GM12873 (cell line): Measurements from ENCODE around the gene MB.

Experiments used
- TF ChIP-seq, protein P1 (sequence below): IDR thresholded peaks from 2 replicates; pipeline ENCODE4 v1.5.1; 2012; ENCODE audit warnings: low read depth, mild to moderate bottlenecking, moderate library complexity, low read length, control low read depth; ENCODE audit not compliant: insufficient read depth; ENCODE audit errors: missing control alignments

Gene MB

GRCh38 chr22:35592418-35592967 lies 24.6 kb downstream of the MB start:
- TF ChIP-seq, protein P1, sequence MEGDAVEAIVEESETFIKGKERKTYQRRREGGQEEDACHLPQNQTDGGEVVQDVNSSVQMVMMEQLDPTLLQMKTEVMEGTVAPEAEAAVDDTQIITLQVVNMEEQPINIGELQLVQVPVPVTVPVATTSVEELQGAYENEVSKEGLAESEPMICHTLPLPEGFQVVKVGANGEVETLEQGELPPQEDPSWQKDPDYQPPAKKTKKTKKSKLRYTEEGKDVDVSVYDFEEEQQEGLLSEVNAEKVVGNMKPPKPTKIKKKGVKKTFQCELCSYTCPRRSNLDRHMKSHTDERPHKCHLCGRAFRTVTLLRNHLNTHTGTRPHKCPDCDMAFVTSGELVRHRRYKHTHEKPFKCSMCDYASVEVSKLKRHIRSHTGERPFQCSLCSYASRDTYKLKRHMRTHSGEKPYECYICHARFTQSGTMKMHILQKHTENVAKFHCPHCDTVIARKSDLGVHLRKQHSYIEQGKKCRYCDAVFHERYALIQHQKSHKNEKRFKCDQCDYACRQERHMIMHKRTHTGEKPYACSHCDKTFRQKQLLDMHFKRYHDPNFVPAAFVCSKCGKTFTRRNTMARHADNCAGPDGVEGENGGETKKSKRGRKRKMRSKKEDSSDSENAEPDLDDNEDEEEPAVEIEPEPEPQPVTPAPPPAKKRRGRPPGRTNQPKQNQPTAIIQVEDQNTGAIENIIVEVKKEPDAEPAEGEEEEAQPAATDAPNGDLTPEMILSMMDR: no peak

DNA sequence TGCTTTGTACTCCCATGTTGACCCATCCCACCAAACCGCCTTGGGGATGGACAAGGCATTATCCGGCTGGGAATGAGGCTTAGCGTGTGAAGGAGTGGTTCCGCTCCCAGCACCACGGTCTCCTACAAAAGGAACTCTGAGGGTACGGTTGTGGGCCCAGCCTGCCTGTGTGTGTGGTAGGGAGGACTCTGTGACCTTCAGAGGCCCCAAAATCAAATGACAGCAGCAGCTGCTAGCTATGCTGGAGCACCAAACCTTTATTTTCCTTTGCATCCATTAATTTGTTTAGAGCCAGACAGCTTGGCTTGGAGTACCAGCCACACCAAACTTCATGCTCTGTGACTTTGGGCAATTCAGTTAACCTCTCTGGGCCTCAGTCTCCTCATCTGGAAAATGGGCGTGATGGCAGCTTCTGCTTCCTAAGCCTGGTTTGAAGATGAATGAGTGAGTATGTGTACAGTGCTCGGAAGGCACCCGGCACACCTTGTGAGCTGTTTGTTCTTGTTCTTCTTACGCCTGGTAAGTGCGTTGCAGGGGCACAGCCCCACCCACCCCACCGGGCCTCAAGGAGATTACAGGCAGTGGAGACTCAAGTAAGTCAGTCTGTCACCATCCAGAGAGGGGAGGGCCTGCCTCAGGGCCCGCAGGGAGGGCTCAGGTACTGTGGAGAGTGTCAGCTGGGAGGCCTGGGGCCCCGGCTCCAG lies 25.3 kb downstream of the MB start:
- TF ChIP-seq, protein P1: no peak

GRCh38 chr22:35590634-35591295 lies 26.4 kb downstream of the MB start:
- TF ChIP-seq, protein P1: no peak

DNA sequence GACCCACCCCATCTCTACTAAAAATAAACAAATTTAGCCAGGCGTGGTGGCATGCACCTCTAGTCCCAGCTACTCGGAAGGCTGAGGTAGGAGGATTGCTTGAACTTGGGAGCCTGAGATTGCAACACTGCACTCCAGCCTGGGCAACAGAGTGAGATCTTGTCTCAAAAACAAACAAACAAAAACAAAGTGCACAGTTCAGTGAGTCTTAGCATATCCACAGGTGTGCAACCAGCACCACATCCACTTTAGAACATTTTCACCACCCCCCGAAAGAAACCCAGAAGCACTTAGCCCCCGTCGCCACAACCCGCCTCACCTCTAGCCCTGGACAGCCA lies 27.4 kb downstream of the MB start:
- TF ChIP-seq, protein P1: no peak

- TF ChIP-seq, protein P1: no peak
Observed at GRCh38 chr22:35589071-35589755, 27.9 kb downstream of the MB start.

- TF ChIP-seq, protein P1: no peak
Observed at GRCh38 chr22:35587896-35588295, 29.2 kb downstream of the MB start.

GRCh38 chr22:35587447-35587870 lies 29.7 kb downstream of the MB start:
- TF ChIP-seq, protein P1: no peak
